Astrocyte of the cerebellum (primary cell): ENCODE data around the gene PKP1.

ENCODE experiments used
- DNase-seq: peaks from one replicate; pipeline ENCODE4 v3.0.0-alpha.2; 2011; ENCODE audit warnings: low read depth
- H3K4me3 ChIP-seq: 2 replicates; pipeline ENCODE4 v1.5.1; 2011; ENCODE audit warnings: mild to moderate bottlenecking, low read depth, low read length, moderate library complexity
- CTCF ChIP-seq: IDR thresholded peaks from 2 replicates; pipeline ENCODE4 v1.5.1; 2012; ENCODE audit warnings: low read length, low read depth, moderate library complexity, mild to moderate bottlenecking; ENCODE audit errors: missing control alignments
- in situ Hi-C: cut with HindIII; loops from 2 replicates; pipeline ENCODE4 v1.10.0; 2017; ENCODE audit warnings: low sequenced_read_pairs

Gene PKP1

GRCh38 chr1:201345081-201345355, 61.7 kb downstream of the PKP1 start:
- in situ Hi-C loops: no loop called here

GRCh38 chr1:201346337-201346939, 63.1 kb downstream of the PKP1 start:
- TF ChIP-seq CTCF: peak; percentile 69
- H3K4me3 ChIP-seq: no peak overlapping the region
- DNase-seq: peak; percentile 24
- in situ Hi-C loops: no loop called here

More at GRCh38 chr1:201345081-201345355, 61.7 kb downstream of the PKP1 start:
- DNase-seq: no peak
- TF ChIP-seq CTCF: no peak
- H3K4me3 ChIP-seq: no peak overlapping the region

- no peak overlapping the region for H3K4me3 ChIP-seq
- no peak for TF ChIP-seq CTCF
- DNase-seq: no peak
- in situ Hi-C loops: no loop called here
These were observed 63.7 kb downstream of the PKP1 start for GRCh38 chr1:201346987-201347386.

GRCh38 chr1:201347498-201348210, 64.3 kb downstream of the PKP1 start:
- TF ChIP-seq CTCF: no peak
- H3K4me3 ChIP-seq: no peak overlapping the region
- in situ Hi-C loops: no loop called here
- DNase-seq: no peak

- peak; percentile 69 for TF ChIP-seq CTCF
- in situ Hi-C loops: no loop called here
- DNase-seq: peak; percentile 16
- no peak overlapping the region for H3K4me3 ChIP-seq
These were observed 64.9 kb downstream of the PKP1 start for GRCh38 chr1:201348211-201348566.

- no peak overlapping the region for H3K4me3 ChIP-seq
- in situ Hi-C loops: no loop called here
- no peak for TF ChIP-seq CTCF
- no peak for DNase-seq
These were observed 65.8 kb downstream of the PKP1 start for GRCh38 chr1:201349092-201349491.

GRCh38 chr1:201350361-201350725, 67.0 kb downstream of the PKP1 start:
- H3K4me3 ChIP-seq: no peak overlapping the region
- no peak for TF ChIP-seq CTCF
- in situ Hi-C loops: no loop called here
- no peak for DNase-seq
